HL-60 (cell line): Measurements from ENCODE around the gene LSS.

ENCODE experiments used
- DNase-seq, 2 experiments: peaks; one replicate each; pipeline ENCODE4 v3.0.0-alpha.2; 2010 to 2020; ENCODE audit warnings: low read depth in 1 of 2, low spot score in 1 of 2
- H3K27ac ChIP-seq: fragments of 250-450 bp; sonication (Bioruptor Pico); replicated peaks from 2 replicates; pipeline ENCODE4 v1.5.1; 2020; ENCODE audit warnings: mild to moderate bottlenecking, moderate library complexity
- H3K27me3 ChIP-seq: fragments of 250-450 bp; sonication (Bioruptor Pico); 2 replicates; pipeline ENCODE4 v1.5.1; 2021; ENCODE audit warnings: mild to moderate bottlenecking, moderate library complexity; ENCODE audit not compliant: insufficient read depth, poor library complexity, severe bottlenecking
- H3K4me3 ChIP-seq: replicated peaks from 2 replicates; pipeline ENCODE4 v1.5.1; 2011; ENCODE audit warnings: mild to moderate bottlenecking, control low read depth, low read length; ENCODE audit not compliant: insufficient read depth
- CTCF ChIP-seq: IDR thresholded peaks from one replicate; pipeline ENCODE4 v1.5.1; 2011; ENCODE audit warnings: low read length, control low read depth, inconsistent platforms; ENCODE audit not compliant: insufficient read depth
- GABPA ChIP-seq: IDR thresholded peaks from 2 replicates; pipeline ENCODE4 v1.6.1; 2012; ENCODE audit warnings: low read depth
- POLR2AphosphoS5 ChIP-seq: IDR thresholded peaks from 2 replicates; pipeline ENCODE4 v1.6.1; 2012; ENCODE audit warnings: low read depth
- REST ChIP-seq: IDR thresholded peaks from 2 replicates; pipeline ENCODE4 v1.6.1; 2012; ENCODE audit warnings: low read depth; ENCODE audit not compliant: insufficient replicate concordance
- SPI1 ChIP-seq: IDR thresholded peaks from 2 replicates; pipeline ENCODE4 v1.6.1; 2012; ENCODE audit warnings: low read depth, mild to moderate bottlenecking, borderline replicate concordance

The LSS gene

GRCh38 chr21:46145159-46145839 is 83.3 kb downstream of the LSS start:
- Histone ChIP-seq H3K27ac (no peak overlapping the region), H3K4me3 (no peak overlapping the region), H3K27me3 (no peaks in the 10 kb centered on the region)
- TF ChIP-seq POLR2AphosphoS5 (no peak), SPI1 (no peak), GABPA (no peak), REST (no peak), CTCF (no peak)
- DNase-seq: no peak

GRCh38 chr21:46144464-46145070 is 84.0 kb downstream of the LSS start:
- Histone ChIP-seq H3K4me3 (no peak overlapping the region), H3K27me3 (no peaks in the 10 kb centered on the region), H3K27ac (no peak overlapping the region)
- TF ChIP-seq POLR2AphosphoS5: no peak
- DNase-seq: no peak

- DNase-seq: no peak
- no peak for TF ChIP-seq REST
- TF ChIP-seq CTCF: no peak
- TF ChIP-seq GABPA: no peak
- TF ChIP-seq SPI1: no peak
- no peak for TF ChIP-seq POLR2AphosphoS5
- Histone ChIP-seq H3K4me3 (no peak overlapping the region), H3K27ac (no peak overlapping the region), H3K27me3 (no peaks in the 10 kb centered on the region)
Observed at GRCh38 chr21:46142582-46143473, 85.7 kb downstream of the LSS start.
